Keratinocyte (primary cell): ENCODE results near the gene RNF19B. TPM values are rescaled to one million over a fixed set of nuclear protein-coding genes. Genes with fewer than 3 reads are reported as not detected.
A peak's percentile ranks its signal among the peaks of the same experiment; 100 is the strongest.

Experiments used
- DNase-seq: peaks from one replicate; pipeline ENCODE4 v3.0.0-alpha.2; 2011; ENCODE audit warnings: low read depth, missing footprints, low spot score
- FAIRE-seq: peaks from 2 replicates; lab custom pipeline; 2011; peaks lifted over from hg19 to GRCh38; lab: Jason Lieb, UNC
- H2AFZ ChIP-seq: 2 replicates; pipeline ENCODE4 v1.6.0; 2012; ENCODE audit warnings: low read length, control low read depth, inconsistent platforms; ENCODE audit not compliant: control insufficient read depth
- H3K27ac ChIP-seq: 2 replicates; pipeline ENCODE4 v1.5.1; 2011; ENCODE audit warnings: low read length; ENCODE audit not compliant: control insufficient read depth, insufficient read depth
- H3K27me3 ChIP-seq: 3 replicates; pipeline ENCODE4 v1.6.0; 2011; ENCODE audit warnings: low read length; ENCODE audit not compliant: control insufficient read depth, insufficient read depth; ENCODE audit errors: extremely low read depth
- H3K36me3 ChIP-seq, 2 experiments: 2 replicates in 1 of 2; 3 replicates in 1 of 2; pipeline ENCODE4 v1.5.1; 2011; ENCODE audit warnings: low read length in 2 of 2, mild to moderate bottlenecking in 1 of 2; ENCODE audit not compliant: control insufficient read depth in 2 of 2, insufficient read depth in 2 of 2; ENCODE audit errors: extremely low read depth in 1 of 2
- H3K4me1 ChIP-seq: 3 replicates; pipeline ENCODE4 v1.5.1; 2011; ENCODE audit warnings: low read length; ENCODE audit not compliant: control insufficient read depth, insufficient read depth; ENCODE audit errors: extremely low read depth
- H3K4me2 ChIP-seq: 3 replicates; pipeline ENCODE4 v1.6.0; 2011; ENCODE audit warnings: low read depth, low read length; ENCODE audit not compliant: control insufficient read depth, insufficient read depth; ENCODE audit errors: extremely low read depth
- H3K4me3 ChIP-seq, 3 experiments: fragments of 200-600 bp in 1 of 3; sonication (generic) in 1 of 3; 2 replicates in 2 of 3; 3 replicates in 1 of 3; pipeline ENCODE4 v1.5.1; 2011 to 2016; ENCODE audit warnings: low read length in 3 of 3, mild to moderate bottlenecking in 3 of 3, control low read depth in 2 of 3, inconsistent platforms in 1 of 3, low read depth in 1 of 3, mixed read lengths in 1 of 3, mixed run types in 1 of 3, moderate library complexity in 1 of 3; ENCODE audit not compliant: control insufficient read depth in 2 of 3, insufficient read depth in 2 of 3; ENCODE audit errors: extremely low read depth in 1 of 3
- H3K79me2 ChIP-seq: 2 replicates; pipeline ENCODE4 v1.6.0; 2012; ENCODE audit warnings: low read length; ENCODE audit not compliant: control insufficient read depth, insufficient read depth
- H3K9ac ChIP-seq: 3 replicates; pipeline ENCODE4 v1.6.0; 2011; ENCODE audit warnings: low read length; ENCODE audit not compliant: control insufficient read depth, insufficient read depth; ENCODE audit errors: extremely low read depth
- H3K9me1 ChIP-seq: 3 replicates; pipeline ENCODE4 v1.6.0; 2011; ENCODE audit warnings: low read length; ENCODE audit not compliant: control insufficient read depth, insufficient read depth; ENCODE audit errors: extremely low read depth
- H3K9me3 ChIP-seq: 2 replicates; pipeline ENCODE4 v1.5.1; 2012; ENCODE audit warnings: low read depth, low read length; ENCODE audit not compliant: control insufficient read depth
- H4K20me1 ChIP-seq: 3 replicates; pipeline ENCODE4 v1.6.0; 2011; ENCODE audit warnings: low read length; ENCODE audit not compliant: control insufficient read depth, insufficient read depth; ENCODE audit errors: extremely low read depth
- CTCF ChIP-seq, 3 experiments: IDR thresholded peaks in 1 of 3; conservative IDR thresholded peaks in 1 of 3; optimal IDR thresholded peaks in 1 of 3; 2 replicates in 2 of 3; 3 replicates in 1 of 3; pipeline versions ENCODE3 to v1.5.1; 2011; ENCODE audit warnings: low read length in 3 of 3, mild to moderate bottlenecking in 3 of 3, moderate library complexity in 2 of 3, control low read depth in 1 of 3, inconsistent platforms in 1 of 3; ENCODE audit not compliant: insufficient read depth in 2 of 3; ENCODE audit errors: extremely low read depth in 1 of 3
- EZH2 ChIP-seq: IDR thresholded peaks from one replicate; pipeline ENCODE4 v1.6.1; 2012; ENCODE audit warnings: inconsistent platforms, mild to moderate bottlenecking, low read length, moderate library complexity
- dilution Hi-C: fragments of 300-500 bp; cut with MboI; formaldehyde crosslinking; loops from one replicate; pipeline ENCODE4 v1.7.0; 2020; ENCODE audit warnings: low sequenced_read_pairs; ENCODE audit not compliant: extremely low pct_ligation_motif_present
- polyA plus RNA-seq, 5 experiments: library from polyadenylated mRNA; depleted of rRNA in 3 of 5; stranded (reverse) in 3 of 5; stranded (forward) in 1 of 5; unstranded in 1 of 5; fragments of >200 nt; gene quantifications; 1 replicate in 1 of 5; 2 replicates in 3 of 5; 3 replicates in 1 of 5; pipeline versions ENCODE4 v1.2.1 to v1.2.3, GENCODE V29; 2011 to 2012; ENCODE audit warnings: missing spikeins in 2 of 5, low read depth in 1 of 5, low replicate concordance in 1 of 5

The RNF19B gene
- polyA plus RNA-seq, 1 donor (not counting 4 experiments of a cell fraction or from before 2014, with no cell fraction given), result 33.5 TPM

- H2AFZ ChIP-seq, result no peak overlapping the region
- H3K4me2 ChIP-seq, result no peak overlapping the region
- peaks cover 2 to 19% of the 10 kb centered on the region in 2 experiments for H3K36me3 ChIP-seq
- H3K9ac ChIP-seq, result no peak overlapping the region
- FAIRE-seq, result no peak
- no peaks in the 10 kb centered on the region for H3K9me1 ChIP-seq
- H3K4me1 ChIP-seq, result peaks cover 35% of the 10 kb centered on the region
- no peak for TF ChIP-seq EZH2
- no peak for TF ChIP-seq CTCF (optimal IDR thresholded peaks at IDR 0.05 in 1 of 3, IDR thresholded peaks at IDR 0.05 in 1 of 3, conservative IDR thresholded peaks at IDR 0.05 in 1 of 3; ENCODE audit: extremely low read depth in 1 of 3, insufficient read depth in 2 of 3, low read length in 3 of 3)
- dilution Hi-C loops, result no loop called here
- H3K9me3 ChIP-seq, result no peaks in the 10 kb centered on the region
- H3K4me3 ChIP-seq, result no peak overlapping the region
- no peak for DNase-seq
- H3K27me3 ChIP-seq, result no peaks in the 10 kb centered on the region
- no peak overlapping the region for H3K27ac ChIP-seq
- H4K20me1 ChIP-seq, result no peaks in the 10 kb centered on the region
- H3K79me2 ChIP-seq, result peaks cover 9% of the 10 kb centered on the region
Measured at GRCh38 chr1:32898056-32898455, 66.6 kb downstream of the RNF19B start.

GRCh38 chr1:32897082-32898049, 67.2 kb downstream of the RNF19B start:
- FAIRE-seq, result peak; percentile 99
- peaks cover 9% of the 10 kb centered on the region for H3K79me2 ChIP-seq
- dilution Hi-C loops, result no loop called here

More at GRCh38 chr1:32897082-32898049, 67.2 kb downstream of the RNF19B start:
- Histone ChIP-seq H3K4me1 (peaks cover 35% of the 10 kb centered on the region), H3K27me3 (peaks cover 4% of the 10 kb centered on the region), H3K9me1 (no peaks in the 10 kb centered on the region), H3K27ac (peak overlapping the region; percentile 19), H2AFZ (no peak overlapping the region), H4K20me1 (no peaks in the 10 kb centered on the region), H3K9me3 (no peaks in the 10 kb centered on the region), H3K9ac (no peak overlapping the region), H3K4me2 (peak overlapping the region; percentile 42), H3K4me3 (no peak overlapping the region), H3K36me3 (peaks cover 2 to 19% of the 10 kb centered on the region in 2 experiments)
- TF ChIP-seq CTCF (optimal IDR thresholded peaks at IDR 0.05 in 1 of 3, IDR thresholded peaks at IDR 0.05 in 1 of 3, conservative IDR thresholded peaks at IDR 0.05 in 1 of 3; ENCODE audit: extremely low read depth in 1 of 3, insufficient read depth in 2 of 3, low read length in 3 of 3), result no peak
- TF ChIP-seq EZH2, result no peak
- DNase-seq, result no peak
